ENCODE measurements around the gene DDAH1. TPM values are rescaled to one million over a fixed set of nuclear protein-coding genes. Genes with fewer than 3 reads are reported as not detected.

The DDAH1 gene
- total RNA-seq, 2 experiments from 2014 or later: 0.09 to 0.11 TPM

GRCh38 chr1:85453640-85454194, 11.2 kb downstream of the DDAH1 start:
- peaks cover 9% of the 10 kb centered on the region for H3K27me3 Mint-ChIP-seq

GRCh38 chr1:85452948-85453347, 12.0 kb downstream of the DDAH1 start:
- POLR2A ChIA-PET: no interaction called here
- ATAC-seq: no peak
- intact Hi-C loops (cut with DNase I, micrococcal nuclease): no loop called here

More at GRCh38 chr1:85453640-85454194, 11.2 kb downstream of the DDAH1 start:
- ATAC-seq (no peak), DNase-seq (no peak)
- H3K9me3 Mint-ChIP-seq (ENCODE audit: low read depth): no peaks in the 10 kb centered on the region
- H3K4me3 Mint-ChIP-seq: no peak overlapping the region
- no peaks in the 10 kb centered on the region for H3K4me1 Mint-ChIP-seq
- H3K36me3 Mint-ChIP-seq (ENCODE audit: low read depth): no peaks in the 10 kb centered on the region
- intact Hi-C loops (cut with DNase I, micrococcal nuclease): no loop called here
- POLR2A ChIA-PET: no interaction called here
- H3K27ac Mint-ChIP-seq: no peak overlapping the region
- CTCF ChIA-PET: interaction anchor here (0.7 kb wide), 1 partner anchor 9 kb away, joined by 3 read pairs; no protein-coding TSS in a partner anchor

GRCh38 chr1:85451236-85451830, 13.6 kb downstream of the DDAH1 start:
- ChIA-PET POLR2A (no interaction called here), CTCF (no interaction called here)
- no peaks in the 10 kb centered on the region for H3K36me3 Mint-ChIP-seq (ENCODE audit: low read depth)
- no peaks in the 10 kb centered on the region for H3K9me3 Mint-ChIP-seq (ENCODE audit: low read depth)
- no peaks in the 10 kb centered on the region for H3K4me1 Mint-ChIP-seq
- no peak for ATAC-seq
- H3K27me3 Mint-ChIP-seq: peaks cover 12% of the 10 kb centered on the region
- DNase-seq: no peak
- intact Hi-C loops (cut with DNase I, micrococcal nuclease): no loop called here
- no peak overlapping the region for H3K27ac Mint-ChIP-seq
- H3K4me3 Mint-ChIP-seq: no peak overlapping the region

More at GRCh38 chr1:85452948-85453347, 12.0 kb downstream of the DDAH1 start:
- Mint-ChIP-seq H3K27ac (no peak overlapping the region), H3K9me3 (ENCODE audit: low read depth) (no peaks in the 10 kb centered on the region), H3K27me3 (peaks cover 9% of the 10 kb centered on the region), H3K4me1 (no peaks in the 10 kb centered on the region), H3K36me3 (ENCODE audit: low read depth) (no peaks in the 10 kb centered on the region), H3K4me3 (no peak overlapping the region)
- CTCF ChIA-PET: no interaction called here
- DNase-seq: no peak

- CTCF ChIA-PET: no interaction called here
- no peak overlapping the region for H3K27ac Mint-ChIP-seq
- DNase-seq: no peak
Measured at GRCh38 chr1:85450832-85451231, 14.1 kb downstream of the DDAH1 start.

GRCh38 chr1:85449356-85449755, 15.6 kb downstream of the DDAH1 start:
- intact Hi-C loops (cut with DNase I, micrococcal nuclease): no loop called here
- H3K9me3 Mint-ChIP-seq (ENCODE audit: low read depth): no peaks in the 10 kb centered on the region
- ChIA-PET POLR2A (no interaction called here), CTCF (no interaction called here)
- ATAC-seq: no peak
- H3K27me3 Mint-ChIP-seq: peaks cover 12% of the 10 kb centered on the region
- DNase-seq: no peak
- no peak overlapping the region for H3K4me3 Mint-ChIP-seq
- H3K36me3 Mint-ChIP-seq (ENCODE audit: low read depth): no peaks in the 10 kb centered on the region
- H3K4me1 Mint-ChIP-seq: no peaks in the 10 kb centered on the region
- no peak overlapping the region for H3K27ac Mint-ChIP-seq

More at GRCh38 chr1:85450832-85451231, 14.1 kb downstream of the DDAH1 start:
- H3K9me3 Mint-ChIP-seq (ENCODE audit: low read depth): no peaks in the 10 kb centered on the region
- intact Hi-C loops (cut with DNase I, micrococcal nuclease): no loop called here
- no peak for ATAC-seq
- H3K36me3 Mint-ChIP-seq (ENCODE audit: low read depth): no peaks in the 10 kb centered on the region
- H3K27me3 Mint-ChIP-seq: peaks cover 12% of the 10 kb centered on the region
- H3K4me3 Mint-ChIP-seq: no peak overlapping the region
- no peaks in the 10 kb centered on the region for H3K4me1 Mint-ChIP-seq
- POLR2A ChIA-PET: no interaction called here

- DNase-seq (no peak), ATAC-seq (no peak)
- ChIA-PET POLR2A (no interaction called here), CTCF (no interaction called here)
- no peak overlapping the region for H3K27ac Mint-ChIP-seq
- intact Hi-C loops (cut with DNase I, micrococcal nuclease): no loop called here
- no peaks in the 10 kb centered on the region for H3K4me1 Mint-ChIP-seq
- no peaks in the 10 kb centered on the region for H3K36me3 Mint-ChIP-seq (ENCODE audit: low read depth)
- H3K4me3 Mint-ChIP-seq: no peak overlapping the region
- peaks cover 9% of the 10 kb centered on the region for H3K27me3 Mint-ChIP-seq
- no peaks in the 10 kb centered on the region for H3K9me3 Mint-ChIP-seq (ENCODE audit: low read depth)
Measured at GRCh38 chr1:85448358-85448757, 16.6 kb downstream of the DDAH1 start.

GRCh38 chr1:85447006-85447943, 17.7 kb downstream of the DDAH1 start:
- Mint-ChIP-seq H3K27me3 (peaks cover 9% of the 10 kb centered on the region), H3K4me1 (no peaks in the 10 kb centered on the region), H3K9me3 (ENCODE audit: low read depth) (no peaks in the 10 kb centered on the region), H3K27ac (no peak overlapping the region), H3K36me3 (ENCODE audit: low read depth) (no peaks in the 10 kb centered on the region), H3K4me3 (no peak overlapping the region)
- intact Hi-C loops (cut with DNase I, micrococcal nuclease): no loop called here
- ChIA-PET CTCF (no interaction called here), POLR2A (no interaction called here)
- no peak for ATAC-seq
- no peak for DNase-seq

GRCh38 chr1:85445906-85446305, 19.1 kb downstream of the DDAH1 start:
- no peak for DNase-seq
- H3K4me3 Mint-ChIP-seq: no peak overlapping the region
- ATAC-seq: peak; percentile 39
- no peaks in the 10 kb centered on the region for H3K9me3 Mint-ChIP-seq (ENCODE audit: low read depth)
- no peaks in the 10 kb centered on the region for H3K36me3 Mint-ChIP-seq (ENCODE audit: low read depth)
- H3K27me3 Mint-ChIP-seq: peaks cover 9% of the 10 kb centered on the region
- CTCF ChIA-PET: no interaction called here
- H3K27ac Mint-ChIP-seq: no peak overlapping the region
- POLR2A ChIA-PET: no interaction called here
- intact Hi-C loops (cut with DNase I, micrococcal nuclease): no loop called here
- no peaks in the 10 kb centered on the region for H3K4me1 Mint-ChIP-seq

GRCh38 chr1:85444381-85444780, 20.6 kb downstream of the DDAH1 start:
- POLR2A ChIA-PET: no interaction called here
- Mint-ChIP-seq H3K4me3 (no peak overlapping the region), H3K4me1 (no peaks in the 10 kb centered on the region), H3K27me3 (peaks cover 8% of the 10 kb centered on the region), H3K27ac (no peak overlapping the region), H3K9me3 (ENCODE audit: low read depth) (no peaks in the 10 kb centered on the region), H3K36me3 (ENCODE audit: low read depth) (no peaks in the 10 kb centered on the region)
- CTCF ChIA-PET: no interaction called here
- no peak for DNase-seq
- ATAC-seq: no peak
- intact Hi-C loops (cut with DNase I, micrococcal nuclease): no loop called here

GRCh38 chr1:85440612-85441011, 24.3 kb downstream of the DDAH1 start:
- CTCF ChIA-PET: interaction anchor here (0.6 to 0.7 kb wide), 2 partner anchors 13 to 146 kb away, joined by 4 to 6 read pairs; no protein-coding TSS in a partner anchor
- Mint-ChIP-seq H3K36me3 (ENCODE audit: low read depth) (no peaks in the 10 kb centered on the region), H3K27ac (no peak overlapping the region), H3K9me3 (ENCODE audit: low read depth) (no peaks in the 10 kb centered on the region), H3K4me3 (no peak overlapping the region), H3K27me3 (peaks cover 4% of the 10 kb centered on the region), H3K4me1 (no peaks in the 10 kb centered on the region)
- POLR2A ChIA-PET: no interaction called here
- intact Hi-C loops (cut with DNase I, micrococcal nuclease): no loop called here
- ATAC-seq (no peak), DNase-seq (no peak)

- H3K27ac Mint-ChIP-seq: no peak overlapping the region
- no peaks in the 10 kb centered on the region for H3K9me3 Mint-ChIP-seq (ENCODE audit: low read depth)
- ChIA-PET POLR2A (no interaction called here), CTCF (interaction anchor here (0.6 kb wide), 1 partner anchor 1834 kb away, joined by 3 read pairs; no protein-coding TSS in a partner anchor)
- intact Hi-C loops (cut with DNase I, micrococcal nuclease): no loop called here
- ATAC-seq: no peak
- H3K4me1 Mint-ChIP-seq: no peaks in the 10 kb centered on the region
- H3K27me3 Mint-ChIP-seq: peaks cover 7% of the 10 kb centered on the region
- no peak overlapping the region for H3K4me3 Mint-ChIP-seq
- no peak for DNase-seq
- H3K36me3 Mint-ChIP-seq (ENCODE audit: low read depth): no peaks in the 10 kb centered on the region
Measured at GRCh38 chr1:85438353-85438752, 26.6 kb downstream of the DDAH1 start.

GRCh38 chr1:85437139-85437538, 27.8 kb downstream of the DDAH1 start:
- no peak overlapping the region for H3K4me3 Mint-ChIP-seq
- DNase-seq (no peak), ATAC-seq (no peak)
- no peaks in the 10 kb centered on the region for H3K36me3 Mint-ChIP-seq (ENCODE audit: low read depth)
- peaks cover 7% of the 10 kb centered on the region for H3K27me3 Mint-ChIP-seq
- intact Hi-C loops (cut with DNase I, micrococcal nuclease): no loop called here
- no peak overlapping the region for H3K27ac Mint-ChIP-seq
- CTCF ChIA-PET: no interaction called here
- H3K9me3 Mint-ChIP-seq (ENCODE audit: low read depth): no peaks in the 10 kb centered on the region
- POLR2A ChIA-PET: no interaction called here
- no peaks in the 10 kb centered on the region for H3K4me1 Mint-ChIP-seq
